Activated gamma-delta T cell treated with anti-CD3 and anti-CD28 coated beads, Interleukin-2, amount 50 U/mL, for 16 hours (primary cell): Measurements from ENCODE around the gene SIGLEC7.

Experiments
- DNase-seq: peaks from one replicate; pipeline ENCODE4 v3.0.0-alpha.2; 2020; ENCODE audit warnings: low read depth

The SIGLEC7 gene

GRCh38 chr19:51169283-51169918, 27.3 kb downstream of the SIGLEC7 start:
- DNase-seq = peak; percentile 49

- DNase-seq = no peak
Measured at GRCh38 chr19:51172223-51172622, 30.1 kb downstream of the SIGLEC7 start.

- no peak for DNase-seq
Measured at GRCh38 chr19:51173681-51174080, 31.6 kb downstream of the SIGLEC7 start.

GRCh38 chr19:51179256-51179655, 37.2 kb downstream of the SIGLEC7 start:
- DNase-seq = no peak

- no peak for DNase-seq
Measured at GRCh38 chr19:51181377-51181912, 39.3 kb downstream of the SIGLEC7 start.

- DNase-seq = no peak
Measured at GRCh38 chr19:51181913-51182419, 39.9 kb downstream of the SIGLEC7 start.

- no peak for DNase-seq
Measured at GRCh38 chr19:51183629-51184028, 41.5 kb downstream of the SIGLEC7 start.

GRCh38 chr19:51185069-51185867, 43.2 kb downstream of the SIGLEC7 start:
- DNase-seq = no peak

- DNase-seq = no peak
Measured at GRCh38 chr19:51185868-51186215, 43.7 kb downstream of the SIGLEC7 start.

GRCh38 chr19:51186323-51186722, 44.2 kb downstream of the SIGLEC7 start:
- no peak for DNase-seq

GRCh38 chr19:51187395-51188226, 45.5 kb downstream of the SIGLEC7 start:
- DNase-seq = no peak

- DNase-seq = no peak
Measured at GRCh38 chr19:51188227-51188559, 46.1 kb downstream of the SIGLEC7 start.

GRCh38 chr19:51192689-51193088, 50.6 kb downstream of the SIGLEC7 start:
- no peak for DNase-seq

GRCh38 chr19:51194527-51195315, 52.6 kb downstream of the SIGLEC7 start:
- DNase-seq = no peak

- no peak for DNase-seq
Measured at GRCh38 chr19:51195316-51195586, 53.1 kb downstream of the SIGLEC7 start.

GRCh38 chr19:51195616-51196015, 53.5 kb downstream of the SIGLEC7 start:
- DNase-seq = no peak

GRCh38 chr19:51196181-51196580, 54.1 kb downstream of the SIGLEC7 start:
- DNase-seq = no peak

GRCh38 chr19:51198641-51199040, 56.5 kb downstream of the SIGLEC7 start:
- DNase-seq = no peak

- no peak for DNase-seq
Measured at GRCh38 chr19:51200071-51200666, 58.1 kb downstream of the SIGLEC7 start.

- DNase-seq = no peak
Measured at GRCh38 chr19:51201712-51202111, 59.6 kb downstream of the SIGLEC7 start.
